Activated CD4-positive, CD25-positive, alpha-beta regulatory T cell (primary cell): ENCODE measurements around the gene TMEM184C.
A peak's percentile ranks its signal among the peaks of the same experiment; 100 is the strongest.

Source experiments
- DNase-seq, 4 experiments: peaks; one replicate each; lab custom pipeline; 2025; lab: John Stamatoyannopoulos, UW

Gene TMEM184C

GRCh38 chr4:147655639-147656038 is 38.4 kb downstream of the TMEM184C start:
- DNase-seq = no peak

GRCh38 chr4:147658501-147658900 is 41.3 kb downstream of the TMEM184C start:
- DNase-seq = no peak

GRCh38 chr4:147674073-147674472 is 56.9 kb downstream of the TMEM184C start:
- no peak for DNase-seq

- no peak for DNase-seq
These were observed 57.3 kb downstream of the TMEM184C start for GRCh38 chr4:147674496-147674895.

- no peak for DNase-seq
These were observed 60.9 kb downstream of the TMEM184C start for GRCh38 chr4:147678106-147678505.

- no peak for DNase-seq
These were observed 61.8 kb downstream of the TMEM184C start for GRCh38 chr4:147678796-147679549.

GRCh38 chr4:147682755-147683154 is 65.6 kb downstream of the TMEM184C start:
- no peak for DNase-seq

GRCh38 chr4:147683188-147683591 is 66.0 kb downstream of the TMEM184C start:
- DNase-seq = no peak

- DNase-seq = peak; percentile 70 to 79 (median 74)
These were observed 66.8 kb downstream of the TMEM184C start, which contains the start of gene PRMT9 for GRCh38 chr4:147683717-147684700. Gene PRMT9 (minus strand): TSS chr4:147684163. CDS start chr4:147683987, 176 bp downstream.

- DNase-seq = no peak
These were observed 71.9 kb downstream of the TMEM184C start for GRCh38 chr4:147689067-147689466.

GRCh38 chr4:147691820-147692219 is 74.6 kb downstream of the TMEM184C start:
- DNase-seq = no peak

GRCh38 chr4:147693218-147693617 is 76.0 kb downstream of the TMEM184C start:
- no peak for DNase-seq

- DNase-seq = no peak
These were observed 79.7 kb downstream of the TMEM184C start for GRCh38 chr4:147696866-147697265.

- no peak for DNase-seq
These were observed 87.6 kb downstream of the TMEM184C start for GRCh38 chr4:147704846-147705245.

- DNase-seq = peak; percentile 1 to 23 (median 14)
These were observed 90.9 kb downstream of the TMEM184C start for GRCh38 chr4:147707892-147708672.

GRCh38 chr4:147709999-147710398 is 92.8 kb downstream of the TMEM184C start:
- DNase-seq = no peak

GRCh38 chr4:147714575-147715401 is 97.6 kb downstream of the TMEM184C start:
- no peak for DNase-seq

GRCh38 chr4:147717878-147718277 is 100.7 kb downstream of the TMEM184C start:
- DNase-seq = no peak
